Measurements from ENCODE around the gene RPUSD3. TPM values are rescaled to one million over a fixed set of nuclear protein-coding genes. Genes with fewer than 3 reads are reported as not detected.

The RPUSD3 gene
- total RNA-seq, 1 experiment from 2014 or later = 46.9 TPM

DNA sequence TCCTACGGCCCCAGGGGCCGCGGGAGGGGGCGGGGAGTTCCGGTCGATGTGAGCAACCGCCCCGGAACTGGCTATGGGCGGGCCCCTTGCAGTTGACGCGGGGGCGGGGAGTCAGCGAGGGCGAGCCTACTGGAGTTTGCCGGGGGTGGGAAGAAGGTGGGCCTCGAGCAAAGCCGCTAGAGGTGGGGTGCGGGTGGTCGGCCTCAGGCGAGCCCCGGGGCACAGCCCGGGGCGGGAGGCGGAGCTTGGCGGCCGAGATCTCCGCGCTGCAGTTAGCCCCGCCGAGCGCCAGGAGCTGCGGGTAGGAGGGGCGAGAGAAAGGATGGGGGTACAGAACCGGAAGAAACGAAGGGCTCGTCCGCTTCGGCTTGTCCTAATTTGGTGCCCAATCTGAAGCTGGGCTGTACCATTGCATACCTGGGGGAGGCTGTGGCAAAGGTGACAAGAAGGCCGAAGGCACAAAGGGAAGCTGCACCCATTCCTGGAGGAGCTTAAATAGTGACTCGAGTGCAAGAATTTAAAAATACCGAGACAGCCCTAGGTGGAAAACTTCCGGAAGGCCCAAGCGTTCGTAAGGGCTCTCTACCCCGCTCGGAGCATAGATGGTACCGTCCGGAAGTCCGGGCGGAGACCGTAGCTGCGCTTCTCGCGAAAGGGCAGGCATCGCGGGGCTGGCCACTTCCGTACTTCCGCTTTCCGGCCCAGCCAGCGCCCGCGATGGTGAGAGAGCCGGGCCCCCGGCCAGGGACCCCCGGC, 51.2 kb downstream of the RPUSD3 start, which contains the start of the genes ARPC4 and TADA3:
Gene ARPC4 (plus strand): TSS at position 678 of the 756 bp plus-strand sequence. CDS start 40 bp downstream, at position 718.
Gene TADA3 (minus strand): TSS at position 69 of the 756 bp plus-strand sequence. CDS start 1,007 bp downstream, outside the sequence.
- Histone ChIP-seq H3K36me3 (ENCODE audit: insufficient read depth, low read length, poor library complexity, severe bottlenecking) (peaks cover 19% of the 10 kb centered on the region), H3K9me3 (ENCODE audit: low read depth, low read length, poor library complexity, severe bottlenecking) (no peaks in the 10 kb centered on the region), H3K4me3 (ENCODE audit: low read depth, low read length, poor library complexity, severe bottlenecking) (peak within 1 kb of the TSS; percentile 99), H3K27ac (ENCODE audit: low read depth, low read length, poor library complexity, severe bottlenecking) (peak within 1 kb of the TSS; percentile 99), H3K27me3 (replicated peaks; ENCODE audit: insufficient read depth, low read depth, low read length, poor library complexity) (no peaks in the 10 kb centered on the region), H3K4me1 (ENCODE audit: insufficient read depth, low read length, poor library complexity, severe bottlenecking) (peaks cover 17% of the 10 kb centered on the region)
- TF ChIP-seq, protein P1, sequence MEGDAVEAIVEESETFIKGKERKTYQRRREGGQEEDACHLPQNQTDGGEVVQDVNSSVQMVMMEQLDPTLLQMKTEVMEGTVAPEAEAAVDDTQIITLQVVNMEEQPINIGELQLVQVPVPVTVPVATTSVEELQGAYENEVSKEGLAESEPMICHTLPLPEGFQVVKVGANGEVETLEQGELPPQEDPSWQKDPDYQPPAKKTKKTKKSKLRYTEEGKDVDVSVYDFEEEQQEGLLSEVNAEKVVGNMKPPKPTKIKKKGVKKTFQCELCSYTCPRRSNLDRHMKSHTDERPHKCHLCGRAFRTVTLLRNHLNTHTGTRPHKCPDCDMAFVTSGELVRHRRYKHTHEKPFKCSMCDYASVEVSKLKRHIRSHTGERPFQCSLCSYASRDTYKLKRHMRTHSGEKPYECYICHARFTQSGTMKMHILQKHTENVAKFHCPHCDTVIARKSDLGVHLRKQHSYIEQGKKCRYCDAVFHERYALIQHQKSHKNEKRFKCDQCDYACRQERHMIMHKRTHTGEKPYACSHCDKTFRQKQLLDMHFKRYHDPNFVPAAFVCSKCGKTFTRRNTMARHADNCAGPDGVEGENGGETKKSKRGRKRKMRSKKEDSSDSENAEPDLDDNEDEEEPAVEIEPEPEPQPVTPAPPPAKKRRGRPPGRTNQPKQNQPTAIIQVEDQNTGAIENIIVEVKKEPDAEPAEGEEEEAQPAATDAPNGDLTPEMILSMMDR (conservative IDR thresholded peaks at IDR 0.05; ENCODE audit: low read depth, low read length) = no peak
- no peak for TF ChIP-seq EZH2 (IDR thresholded peaks at IDR 0.05; ENCODE audit: borderline replicate concordance, low read depth, low read length, poor library complexity, severe bottlenecking)
- no TSS peak for BruUV-seq (replicated peaks)
- CTCF ChIA-PET = interaction anchor here (0.5 kb wide), 1 partner anchor 128 kb away, joined by 9 read pairs; no protein-coding TSS in a partner anchor
- POLR2A ChIA-PET (ENCODE audit: low non-redundant PET) = interaction anchor here (0.5 to 0.7 kb wide), 4 partner anchors 39 to 588 kb away, joined by 3 to 6 read pairs (median 4); no protein-coding TSS in a partner anchor
- DNase-seq (ENCODE audit: low spot score) = peak; percentile 97
- intact Hi-C loops (cut with micrococcal nuclease; ENCODE audit: unreplicated experiment) = loop anchor here (2.0 kb wide), 1 partner anchor 396 kb away; the partner anchor contains the start of gene SETD5

DNA sequence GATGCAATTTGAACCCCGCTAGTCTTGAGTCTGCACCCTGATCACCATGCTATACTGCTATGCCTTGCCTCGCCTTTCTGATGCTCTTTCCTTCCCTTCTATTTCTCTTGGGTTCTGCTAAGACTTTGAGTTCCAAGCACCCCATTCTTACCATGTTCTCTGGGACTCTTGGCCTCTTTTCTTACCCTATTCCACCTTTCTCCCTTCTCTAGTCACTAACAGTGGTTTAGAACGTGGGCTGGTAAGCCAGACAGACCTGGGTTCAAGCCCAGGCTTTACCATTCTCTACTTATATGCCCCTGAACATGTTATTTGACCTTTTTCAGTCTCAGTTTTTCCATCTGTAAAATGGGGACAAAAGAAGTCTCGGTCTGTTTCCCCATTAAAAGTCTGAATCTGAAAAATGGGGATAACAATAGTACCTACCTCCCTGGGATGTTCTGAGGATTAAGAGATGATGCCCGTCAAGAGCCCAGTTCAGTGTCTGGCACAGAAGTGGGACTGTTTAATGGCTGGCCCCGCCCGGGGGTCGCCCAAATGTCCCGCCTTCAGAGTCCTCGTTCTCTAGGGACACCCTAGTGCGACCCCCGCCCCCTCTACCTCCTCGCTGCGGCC, 51.9 kb downstream of the RPUSD3 start:
- POLR2A ChIA-PET (ENCODE audit: low non-redundant PET) = interaction anchor here (0.7 kb wide), 1 partner anchor 39 kb away, joined by 3 read pairs; no protein-coding TSS in a partner anchor
- Histone ChIP-seq H3K36me3 (ENCODE audit: insufficient read depth, low read length, poor library complexity, severe bottlenecking) (peaks cover 19% of the 10 kb centered on the region), H3K27me3 (replicated peaks; ENCODE audit: insufficient read depth, low read depth, low read length, poor library complexity) (no peaks in the 10 kb centered on the region), H3K27ac (ENCODE audit: low read depth, low read length, poor library complexity, severe bottlenecking) (peak overlapping the region; percentile 99), H3K4me1 (ENCODE audit: insufficient read depth, low read length, poor library complexity, severe bottlenecking) (peaks cover 17% of the 10 kb centered on the region), H3K9me3 (ENCODE audit: low read depth, low read length, poor library complexity, severe bottlenecking) (no peaks in the 10 kb centered on the region), H3K4me3 (ENCODE audit: low read depth, low read length, poor library complexity, severe bottlenecking) (peak overlapping the region; percentile 99)
- CTCF ChIA-PET = no interaction called here
- TF ChIP-seq EZH2 (IDR thresholded peaks at IDR 0.05; ENCODE audit: borderline replicate concordance, low read depth, low read length, poor library complexity, severe bottlenecking) = no peak
- TF ChIP-seq, protein P1 (conservative IDR thresholded peaks at IDR 0.05; ENCODE audit: low read depth, low read length) = no peak
- DNase-seq (ENCODE audit: low spot score) = no peak
- TSS peak; percentile 75 for BruUV-seq (replicated peaks)
- intact Hi-C loops (cut with micrococcal nuclease; ENCODE audit: unreplicated experiment) = loop anchor here (2.0 kb wide), 1 partner anchor 395 kb away; the partner anchor contains the start of gene SETD5

DNA sequence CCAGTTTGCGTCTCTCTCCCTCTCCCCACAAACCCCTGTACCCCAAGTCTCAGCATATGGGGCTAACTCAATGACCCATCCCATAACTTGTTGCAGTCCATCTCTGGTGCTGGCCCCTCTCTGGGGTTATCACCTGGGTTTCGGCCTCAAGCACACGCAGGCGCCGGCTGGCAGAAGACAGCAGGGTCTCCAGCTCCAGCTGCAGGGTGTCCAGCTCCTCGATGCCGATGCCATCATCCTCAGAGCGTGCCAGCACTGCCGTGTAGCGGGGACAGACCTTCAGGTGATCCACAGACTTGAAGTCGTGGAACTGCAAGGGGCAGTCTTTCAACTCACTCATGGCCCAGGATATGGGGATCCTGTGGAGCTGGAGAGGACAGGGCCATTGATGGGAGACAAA, 52.7 kb downstream of the RPUSD3 start:
- CTCF ChIA-PET = no interaction called here
- TF ChIP-seq, protein P1 (conservative IDR thresholded peaks at IDR 0.05; ENCODE audit: low read depth, low read length) = no peak
- no peak for TF ChIP-seq EZH2 (IDR thresholded peaks at IDR 0.05; ENCODE audit: borderline replicate concordance, low read depth, low read length, poor library complexity, severe bottlenecking)
- H3K4me1 ChIP-seq (ENCODE audit: insufficient read depth, low read length, poor library complexity, severe bottlenecking) = peaks cover 17% of the 10 kb centered on the region
- no peaks in the 10 kb centered on the region for H3K27me3 ChIP-seq (replicated peaks; ENCODE audit: insufficient read depth, low read depth, low read length, poor library complexity)
- no peak for DNase-seq (ENCODE audit: low spot score)
- intact Hi-C loops (cut with micrococcal nuclease; ENCODE audit: unreplicated experiment) = no loop called here
- H3K36me3 ChIP-seq (ENCODE audit: insufficient read depth, low read length, poor library complexity, severe bottlenecking) = peaks cover 24% of the 10 kb centered on the region
- no peak overlapping the region for H3K27ac ChIP-seq (ENCODE audit: low read depth, low read length, poor library complexity, severe bottlenecking)
- no peak overlapping the region for H3K4me3 ChIP-seq (ENCODE audit: low read depth, low read length, poor library complexity, severe bottlenecking)
- no TSS peak for BruUV-seq (replicated peaks)
- H3K9me3 ChIP-seq (ENCODE audit: low read depth, low read length, poor library complexity, severe bottlenecking) = no peaks in the 10 kb centered on the region
- POLR2A ChIA-PET (ENCODE audit: low non-redundant PET) = no interaction called here
